ENCODE measurements around the gene CD80. TPM values are rescaled to one million over a fixed set of nuclear protein-coding genes. Genes with fewer than 3 reads are reported as not detected.
"Not testable (repeated sequence)": the region's sequence is repeated elsewhere in the genome, so short reads cannot be mapped to it uniquely, and the experiment has no call there.

CD80 gene
- total RNA-seq, 1 donor from 2014 or later, result not detected

DNA sequence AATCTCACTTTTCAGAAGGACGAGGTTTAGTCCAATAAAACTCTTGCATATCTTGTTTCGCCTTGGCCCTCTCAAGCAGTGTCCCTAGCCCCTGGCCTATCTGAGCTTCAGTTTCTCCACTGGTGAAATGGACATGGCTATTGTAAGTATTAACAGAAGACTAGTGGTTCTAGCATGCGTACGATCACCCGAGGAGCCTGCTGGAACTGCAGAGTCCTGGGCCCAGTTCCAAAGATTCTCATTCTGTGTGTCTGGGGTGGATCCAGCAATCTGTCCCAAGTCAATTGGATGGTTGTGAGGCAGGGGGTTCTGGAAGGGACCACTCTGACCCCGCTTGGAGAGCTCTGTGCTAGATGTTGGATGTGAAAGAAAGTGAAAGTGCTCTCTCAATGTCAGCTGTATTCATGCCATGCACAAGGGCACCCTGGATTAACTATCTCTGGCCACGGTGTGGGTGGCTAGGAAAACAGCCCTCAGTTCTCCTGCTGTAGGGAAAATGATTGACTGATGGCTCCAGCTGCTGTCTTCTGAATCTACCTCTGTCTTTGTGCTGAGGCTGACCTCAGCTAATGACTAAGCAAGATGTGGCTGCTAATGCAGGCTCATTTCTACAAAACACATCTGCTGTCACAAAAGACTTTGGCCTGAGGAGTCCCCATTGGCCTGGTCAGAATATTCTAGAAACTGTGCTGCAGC is 36.4 kb upstream of the CD80 start:
- intact Hi-C loops (cut with micrococcal nuclease), result no loop called here
- H3K27ac ChIP-seq (replicated peaks), result peak overlapping the region; percentile 87
- peak overlapping the region; percentile 47 for H3K4me3 ChIP-seq
- peaks cover 57% of the 10 kb centered on the region for H3K4me1 ChIP-seq
- DNase-seq, result no peak
- TF ChIP-seq, protein P1, sequence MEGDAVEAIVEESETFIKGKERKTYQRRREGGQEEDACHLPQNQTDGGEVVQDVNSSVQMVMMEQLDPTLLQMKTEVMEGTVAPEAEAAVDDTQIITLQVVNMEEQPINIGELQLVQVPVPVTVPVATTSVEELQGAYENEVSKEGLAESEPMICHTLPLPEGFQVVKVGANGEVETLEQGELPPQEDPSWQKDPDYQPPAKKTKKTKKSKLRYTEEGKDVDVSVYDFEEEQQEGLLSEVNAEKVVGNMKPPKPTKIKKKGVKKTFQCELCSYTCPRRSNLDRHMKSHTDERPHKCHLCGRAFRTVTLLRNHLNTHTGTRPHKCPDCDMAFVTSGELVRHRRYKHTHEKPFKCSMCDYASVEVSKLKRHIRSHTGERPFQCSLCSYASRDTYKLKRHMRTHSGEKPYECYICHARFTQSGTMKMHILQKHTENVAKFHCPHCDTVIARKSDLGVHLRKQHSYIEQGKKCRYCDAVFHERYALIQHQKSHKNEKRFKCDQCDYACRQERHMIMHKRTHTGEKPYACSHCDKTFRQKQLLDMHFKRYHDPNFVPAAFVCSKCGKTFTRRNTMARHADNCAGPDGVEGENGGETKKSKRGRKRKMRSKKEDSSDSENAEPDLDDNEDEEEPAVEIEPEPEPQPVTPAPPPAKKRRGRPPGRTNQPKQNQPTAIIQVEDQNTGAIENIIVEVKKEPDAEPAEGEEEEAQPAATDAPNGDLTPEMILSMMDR (IDR thresholded peaks at IDR 0.05; ENCODE audit: borderline replicate concordance), result no peak
- H3K36me3 ChIP-seq, result no peaks in the 10 kb centered on the region
- H3K9me3 ChIP-seq (replicated peaks), result no peaks in the 10 kb centered on the region
- H3K27me3 ChIP-seq (ENCODE audit: low read depth), result no peaks in the 10 kb centered on the region

DNA sequence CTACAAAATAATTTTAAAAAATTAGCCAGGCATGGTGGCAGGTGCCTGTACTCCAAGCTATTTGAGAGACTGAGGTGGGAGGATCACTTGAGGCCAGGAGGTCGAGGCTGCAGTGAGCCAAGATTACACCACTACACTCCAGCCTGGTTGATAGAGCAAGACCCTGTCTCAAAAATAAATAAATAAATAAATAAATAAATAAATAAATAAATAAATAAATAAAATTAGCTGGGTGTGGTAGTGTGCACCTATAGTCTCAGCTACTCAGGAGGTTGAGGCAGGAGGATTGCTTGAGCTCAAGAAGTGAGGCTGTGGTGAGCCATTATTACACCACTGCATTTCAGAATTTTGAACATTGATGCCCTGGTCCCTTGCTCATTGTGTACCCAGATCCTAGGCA is 35.5 kb upstream of the CD80 start:
- H3K27ac ChIP-seq (replicated peaks), result peak overlapping the region; percentile 87
- intact Hi-C loops (cut with micrococcal nuclease); H3K36me3 ChIP-seq: not testable (repeated sequence)

DNA sequence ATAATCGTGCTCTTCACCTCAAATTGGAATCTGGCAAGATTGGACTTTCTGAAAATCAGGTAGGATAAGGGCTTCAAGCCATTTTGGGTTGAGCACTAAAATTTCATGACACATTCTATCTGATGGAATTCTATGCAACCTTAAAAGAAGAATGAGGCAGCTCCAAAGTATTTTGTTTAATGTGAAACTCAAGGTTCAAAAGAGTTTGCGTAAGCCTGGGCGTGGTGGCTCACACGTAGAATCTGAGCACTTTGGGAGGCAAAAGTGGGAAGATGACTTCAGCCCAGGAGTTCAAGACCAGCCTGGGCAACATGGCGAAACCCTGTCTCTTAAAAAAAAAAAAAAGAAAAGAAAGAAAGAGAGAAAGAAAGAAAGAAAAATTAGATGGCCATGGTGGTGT is 34.7 kb upstream of the CD80 start:
- DNase-seq, result no peak
- Histone ChIP-seq H3K4me3 (no peak overlapping the region), H3K27ac (replicated peaks) (no peak overlapping the region), H3K4me1 (peaks cover 40% of the 10 kb centered on the region), H3K36me3 (peaks cover 4% of the 10 kb centered on the region), H3K27me3 (ENCODE audit: low read depth) (no peaks in the 10 kb centered on the region), H3K9me3 (replicated peaks) (no peaks in the 10 kb centered on the region)
- TF ChIP-seq, protein P1 (IDR thresholded peaks at IDR 0.05; ENCODE audit: borderline replicate concordance), result no peak
- intact Hi-C loops (cut with micrococcal nuclease), result no loop called here

More for the DNA sequence above, 35.5 kb upstream of the CD80 start:
- H3K4me1 ChIP-seq, result peaks cover 49% of the 10 kb centered on the region
- not testable (repeated sequence) for H3K4me3 ChIP-seq; DNase-seq; H3K27me3 ChIP-seq (ENCODE audit: low read depth); H3K9me3 ChIP-seq (replicated peaks)

DNA sequence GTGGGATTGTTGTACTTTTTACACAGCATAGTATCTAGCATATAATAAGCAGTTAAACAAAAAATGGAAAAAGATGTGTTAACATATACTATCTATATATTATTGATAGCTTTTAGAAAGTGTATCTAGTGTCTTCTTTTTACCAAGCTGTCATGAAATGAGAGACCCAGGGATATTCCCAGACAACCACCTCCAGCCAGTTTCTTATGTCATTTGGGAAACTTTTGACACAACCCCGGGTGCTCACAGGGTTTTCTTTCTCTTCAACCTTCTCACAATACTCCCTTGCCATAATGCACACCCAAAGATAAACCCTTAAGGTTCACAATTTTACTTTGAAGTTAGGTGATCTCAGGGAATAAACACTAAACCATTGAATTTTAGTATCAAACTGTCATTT is 33.4 kb upstream of the CD80 start:
- DNase-seq, result no peak
- TF ChIP-seq, protein P1 (IDR thresholded peaks at IDR 0.05; ENCODE audit: borderline replicate concordance), result no peak
- H3K27me3 ChIP-seq (ENCODE audit: low read depth), result no peaks in the 10 kb centered on the region
- H3K4me1 ChIP-seq, result peaks cover 31% of the 10 kb centered on the region
- no peaks in the 10 kb centered on the region for H3K9me3 ChIP-seq (replicated peaks)
- intact Hi-C loops (cut with micrococcal nuclease), result no loop called here
- H3K27ac ChIP-seq (replicated peaks), result no peak overlapping the region
- no peak overlapping the region for H3K4me3 ChIP-seq
- peaks cover 5% of the 10 kb centered on the region for H3K36me3 ChIP-seq

DNA sequence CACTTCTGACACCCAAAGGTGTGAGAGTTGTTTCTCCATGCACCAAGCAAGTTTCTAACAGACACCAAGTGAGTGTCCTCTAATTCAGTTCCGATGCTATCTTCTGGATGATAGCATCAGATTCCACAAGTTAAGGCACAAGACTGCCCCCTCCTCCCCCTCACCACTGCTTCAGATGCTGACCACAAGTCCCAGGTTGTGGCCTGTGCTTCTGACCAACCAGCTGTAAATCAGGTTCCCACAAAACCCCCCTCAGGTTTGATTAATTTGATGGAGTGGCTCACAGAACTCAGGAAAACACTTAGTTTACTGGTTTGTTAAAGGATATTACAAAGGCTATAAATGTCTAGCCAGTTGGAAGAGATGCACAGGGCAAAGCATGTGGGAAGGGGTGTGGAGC is 31.3 kb upstream of the CD80 start:
- no peaks in the 10 kb centered on the region for H3K27me3 ChIP-seq (ENCODE audit: low read depth)
- no peaks in the 10 kb centered on the region for H3K9me3 ChIP-seq (replicated peaks)
- peaks cover 23% of the 10 kb centered on the region for H3K36me3 ChIP-seq
- H3K4me3 ChIP-seq, result no peak overlapping the region
- H3K27ac ChIP-seq (replicated peaks), result no peak overlapping the region
- intact Hi-C loops (cut with micrococcal nuclease), result no loop called here
- no peak for DNase-seq
- TF ChIP-seq, protein P1 (IDR thresholded peaks at IDR 0.05; ENCODE audit: borderline replicate concordance), result no peak
- peaks cover 10% of the 10 kb centered on the region for H3K4me1 ChIP-seq

DNA sequence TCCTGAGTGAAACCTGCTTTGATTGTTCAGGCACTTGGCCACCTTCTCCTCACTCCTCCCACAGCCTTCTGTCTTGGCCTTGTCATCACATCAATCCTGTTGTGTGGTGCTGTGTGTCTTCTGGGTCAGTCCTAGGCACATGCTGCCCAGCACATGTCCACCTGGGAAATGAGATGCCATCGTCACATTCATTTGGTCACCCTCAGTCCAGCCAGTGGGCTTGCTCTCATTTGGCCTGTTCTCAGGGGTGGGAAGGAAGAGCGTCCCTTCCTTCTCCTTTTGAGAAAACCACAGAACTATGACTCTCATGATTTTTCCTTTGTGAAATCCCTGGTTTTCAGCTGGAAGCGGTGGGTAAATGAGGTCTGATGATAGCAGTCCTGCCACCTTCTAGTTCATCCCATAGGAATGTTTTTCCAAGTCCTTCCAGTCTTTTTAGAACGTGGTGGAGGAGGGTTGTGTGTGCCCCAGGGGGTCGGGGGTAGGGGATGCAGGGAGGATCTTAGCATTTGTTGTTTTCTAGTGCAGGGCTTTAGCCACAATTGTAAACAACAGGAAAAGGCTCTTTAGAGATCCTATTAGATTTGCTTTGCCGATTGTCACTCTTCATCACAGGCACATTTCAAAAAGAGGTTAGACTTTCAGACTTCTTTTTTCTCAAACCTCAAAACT is 29.8 kb upstream of the CD80 start:
- Histone ChIP-seq H3K9me3 (replicated peaks) (no peaks in the 10 kb centered on the region), H3K27ac (replicated peaks) (no peak overlapping the region), H3K4me1 (peaks cover 3% of the 10 kb centered on the region), H3K27me3 (ENCODE audit: low read depth) (no peaks in the 10 kb centered on the region), H3K4me3 (no peak overlapping the region), H3K36me3 (peaks cover 31% of the 10 kb centered on the region)
- intact Hi-C loops (cut with micrococcal nuclease), result loop anchor here (10.0 kb wide), 1 partner anchor 86 kb away; the partner anchor contains the start of gene COX17
- TF ChIP-seq, protein P1 (IDR thresholded peaks at IDR 0.05; ENCODE audit: borderline replicate concordance), result no peak
- DNase-seq, result no peak

All from left ventricle myocardium inferior (tissue), 1 donor.